HepG2 (cell line): Measurements from ENCODE around the gene SPAG7. TPM values are rescaled to one million over a fixed set of nuclear protein-coding genes. Genes with fewer than 3 reads are reported as not detected.
A peak's percentile ranks its signal among the peaks of the same experiment; 100 is the strongest.

Experiments used
- ATF1 ChIP-seq: IDR thresholded peaks from 2 replicates; pipeline ENCODE4 v1.6.1; 2016; ENCODE audit warnings: mild to moderate bottlenecking, control low read depth
- DNMT3B ChIP-seq: conservative IDR thresholded peaks from 2 replicates; pipeline ENCODE4 v1.6.1; 2016; ENCODE audit warnings: missing biosample characterization, control low read depth
- KLF9 ChIP-seq: IDR thresholded peaks from 2 replicates; pipeline ENCODE4 v1.6.1; 2016; ENCODE audit warnings: low read depth
- KMT2A ChIP-seq: sonication (generic); formaldehyde crosslinking; IDR thresholded peaks from 2 replicates; pipeline ENCODE4 v1.4.0; 2020; ENCODE audit warnings: missing genetic modification reagents
- MEF2D ChIP-seq: sonication (generic); formaldehyde crosslinking; IDR thresholded peaks from 2 replicates; pipeline ENCODE4 v1.5.1; 2020; ENCODE audit warnings: mild to moderate bottlenecking, missing genetic modification reagents
- NCOA2 ChIP-seq: sonication (generic); formaldehyde crosslinking; IDR thresholded peaks from 2 replicates; pipeline ENCODE4 v1.8.0; 2022; ENCODE audit warnings: inconsistent platforms
- NFE2L1 ChIP-seq: sonication (generic); formaldehyde crosslinking; IDR thresholded peaks from 2 replicates; pipeline ENCODE4 v1.4.0; 2020; ENCODE audit warnings: missing genetic modification reagents, mild to moderate bottlenecking, borderline replicate concordance
- RFXAP ChIP-seq: sonication (generic); formaldehyde crosslinking; IDR thresholded peaks from 2 replicates; pipeline ENCODE4 v1.4.0; 2020; ENCODE audit warnings: missing genetic modification reagents, borderline replicate concordance
- SOX5 ChIP-seq: IDR thresholded peaks from 2 replicates; pipeline ENCODE4 v1.6.1; 2016; ENCODE audit warnings: borderline replicate concordance
- ZEB1 ChIP-seq: IDR thresholded peaks from 2 replicates; pipeline ENCODE4 v1.6.1; 2012; ENCODE audit warnings: mild to moderate bottlenecking, low read depth, inconsistent platforms; ENCODE audit not compliant: insufficient replicate concordance
- ZKSCAN8 ChIP-seq: IDR thresholded peaks from 2 replicates; pipeline ENCODE4 v1.6.1; 2016; ENCODE audit warnings: borderline replicate concordance, missing genetic modification reagents, missing compliant biosample characterization
- ZNF33B ChIP-seq: sonication (generic); formaldehyde crosslinking; IDR thresholded peaks from 2 replicates; pipeline ENCODE4 v1.5.1; 2020; ENCODE audit warnings: mild to moderate bottlenecking, missing genetic modification reagents
- ZNF501 ChIP-seq: sonication (generic); formaldehyde crosslinking; IDR thresholded peaks from 2 replicates; pipeline ENCODE4 v1.5.1; 2020; ENCODE audit warnings: mild to moderate bottlenecking, moderate library complexity, missing genetic modification reagents
- ZNF615 ChIP-seq: sonication (generic); formaldehyde crosslinking; IDR thresholded peaks from 2 replicates; pipeline ENCODE4 v1.5.0; 2020; ENCODE audit warnings: mild to moderate bottlenecking, missing genetic modification reagents, borderline replicate concordance
- ZNF788 ChIP-seq: sonication (generic); formaldehyde crosslinking; IDR thresholded peaks from 2 replicates; pipeline ENCODE4 v1.5.0; 2020; ENCODE audit warnings: mild to moderate bottlenecking, missing genetic modification reagents, borderline replicate concordance
- ZSCAN25 ChIP-seq: sonication (generic); formaldehyde crosslinking; IDR thresholded peaks from 2 replicates; pipeline ENCODE4 v1.8.0; 2022; ENCODE audit warnings: mild to moderate bottlenecking, missing genetic modification reagents
- polyA plus RNA-seq, 8 experiments: library from polyadenylated mRNA; depleted of rRNA in 3 of 8; stranded (reverse) in 7 of 8; unstranded in 1 of 8; fragments of >200 nt; fragmentation: Illumina TruSeq in 4 of 8; extraction: Trizol in 4 of 8; gene quantifications; 2 replicates each; pipeline versions ENCODE4 v1.2.1 to v1.2.3, GENCODE V29; 2011 to 2016; ENCODE audit warnings: low read depth in 4 of 8, missing spikeins in 1 of 8, mixed read lengths in 1 of 8; ENCODE audit not compliant: insufficient read depth in 1 of 8
- total RNA-seq, 5 experiments: library from RNA; depleted of rRNA; stranded (reverse); fragments of >200 nt; fragmentation: Illumina TruSeq; extraction: Trizol; gene quantifications; 2 replicates each; pipeline ENCODE4 v1.2.3, GENCODE V29; 2016; ENCODE audit warnings: low read depth in 1 of 5
- TF ChIP-seq, protein P1 (sequence below): IDR thresholded peaks from 2 replicates; pipeline ENCODE4 v1.6.1; 2016; ENCODE audit warnings: low read depth, control low read depth
- TF ChIP-seq, protein P2 (sequence below): sonication (generic); formaldehyde crosslinking; IDR thresholded peaks from 2 replicates; pipeline ENCODE4 v1.8.1; 2023; ENCODE audit warnings: missing genetic modification reagents, inconsistent platforms, borderline replicate concordance
- TF ChIP-seq, protein P3 (sequence below): IDR thresholded peaks from 2 replicates; pipeline ENCODE4 v1.4.0; 2020; ENCODE audit warnings: mild to moderate bottlenecking, missing genetic modification reagents
- TF ChIP-seq, protein P4 (sequence below): sonication (generic); formaldehyde crosslinking; IDR thresholded peaks from 2 replicates; pipeline ENCODE4 v1.5.0; 2020; ENCODE audit warnings: missing genetic modification reagents

The SPAG7 gene
- total and polyA plus RNA-seq, 2 of the 13 experiments (the other 11 are each of a cell fraction or from before 2014, with no cell fraction given): 51.0 to 59.0 TPM

DNA sequence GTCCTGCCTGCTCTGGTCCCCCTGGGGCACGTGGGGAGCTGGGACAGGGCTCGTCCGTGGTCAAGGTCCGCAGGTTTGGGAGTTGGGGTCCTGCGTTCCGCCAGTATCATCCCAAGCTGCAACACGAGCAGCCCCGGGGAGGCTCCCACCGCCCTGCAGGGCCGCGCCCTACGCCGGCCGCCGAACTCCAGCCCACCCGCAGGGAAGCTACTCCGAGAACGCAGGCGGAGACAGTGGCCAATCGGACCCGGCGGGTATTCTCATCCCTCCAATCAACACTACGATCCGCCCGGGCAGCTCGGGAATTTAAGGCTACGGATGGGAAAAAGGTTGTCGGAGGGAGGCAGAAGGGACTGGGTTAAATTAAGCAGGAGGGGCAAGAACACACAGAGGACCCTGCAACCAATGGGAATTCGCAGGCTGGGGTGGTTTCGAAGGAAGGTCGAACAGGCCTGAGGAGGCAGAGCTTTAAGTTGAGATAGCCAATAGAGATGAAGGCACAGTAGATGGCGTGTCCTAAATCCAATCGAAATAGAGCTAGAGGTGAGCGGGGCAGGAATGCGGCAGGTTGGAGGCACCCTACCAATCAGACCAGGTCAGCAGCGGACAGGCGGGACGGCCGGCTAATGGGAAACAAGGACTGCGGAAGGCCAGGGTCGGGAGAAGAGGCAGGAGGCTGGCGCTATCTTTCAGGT is 626 bp downstream of the SPAG7 start (continued):
- TF ChIP-seq, protein P1, sequence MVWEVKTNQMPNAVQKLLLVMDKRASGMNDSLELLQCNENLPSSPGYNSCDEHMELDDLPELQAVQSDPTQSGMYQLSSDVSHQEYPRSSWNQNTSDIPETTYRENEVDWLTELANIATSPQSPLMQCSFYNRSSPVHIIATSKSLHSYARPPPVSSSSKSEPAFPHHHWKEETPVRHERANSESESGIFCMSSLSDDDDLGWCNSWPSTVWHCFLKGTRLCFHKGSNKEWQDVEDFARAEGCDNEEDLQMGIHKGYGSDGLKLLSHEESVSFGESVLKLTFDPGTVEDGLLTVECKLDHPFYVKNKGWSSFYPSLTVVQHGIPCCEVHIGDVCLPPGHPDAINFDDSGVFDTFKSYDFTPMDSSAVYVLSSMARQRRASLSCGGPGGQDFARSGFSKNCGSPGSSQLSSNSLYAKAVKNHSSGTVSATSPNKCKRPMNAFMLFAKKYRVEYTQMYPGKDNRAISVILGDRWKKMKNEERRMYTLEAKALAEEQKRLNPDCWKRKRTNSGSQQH: no peak
- TF ChIP-seq DNMT3B (CRISPR knock-in tag) (no peak), NCOA2 (CRISPR knock-in tag) (peak; percentile 9; the same call in 1 of the 2 replicates), ZEB1 (no peak), MEF2D (CRISPR knock-in tag) (peak; percentile 67), SOX5 (CRISPR knock-in tag) (no peak), KMT2A (CRISPR knock-in tag) (peak; percentile 15; the same call in 1 of the 2 replicates), ATF1 (CRISPR knock-in tag) (peak; percentile 85), ZNF615 (CRISPR knock-in tag) (0 out of 2 replicates have a peak, but pooled peaks have one; percentile 56), ZKSCAN8 (CRISPR knock-in tag) (no peak), ZNF33B (CRISPR knock-in tag) (peak; percentile 57; the same call in 1 of the 2 replicates), RFXAP (CRISPR knock-in tag) (0 out of 2 replicates have a peak, but pooled peaks have one; percentile 70), ZSCAN25 (CRISPR knock-in tag) (peak; percentile 46; the same call in 1 of the 2 replicates), KLF9 (CRISPR knock-in tag) (no peak), ZNF501 (CRISPR knock-in tag) (peak; percentile 53; the same call in 1 of the 2 replicates), ZNF788 (CRISPR knock-in tag) (no peak; the same call in 1 of the 2 replicates), NFE2L1 (CRISPR knock-in tag) (0 out of 2 replicates have a peak, but pooled peaks have one; percentile 17)
- TF ChIP-seq, protein P2, sequence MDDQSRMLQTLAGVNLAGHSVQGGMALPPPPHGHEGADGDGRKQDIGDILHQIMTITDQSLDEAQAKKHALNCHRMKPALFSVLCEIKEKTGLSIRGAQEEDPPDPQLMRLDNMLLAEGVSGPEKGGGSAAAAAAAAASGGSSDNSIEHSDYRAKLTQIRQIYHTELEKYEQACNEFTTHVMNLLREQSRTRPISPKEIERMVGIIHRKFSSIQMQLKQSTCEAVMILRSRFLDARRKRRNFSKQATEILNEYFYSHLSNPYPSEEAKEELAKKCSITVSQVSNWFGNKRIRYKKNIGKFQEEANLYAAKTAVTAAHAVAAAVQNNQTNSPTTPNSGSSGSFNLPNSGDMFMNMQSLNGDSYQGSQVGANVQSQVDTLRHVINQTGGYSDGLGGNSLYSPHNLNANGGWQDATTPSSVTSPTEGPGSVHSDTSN: peak; percentile 83; the same call in 1 of the 2 replicates
- TF ChIP-seq, protein P3, sequence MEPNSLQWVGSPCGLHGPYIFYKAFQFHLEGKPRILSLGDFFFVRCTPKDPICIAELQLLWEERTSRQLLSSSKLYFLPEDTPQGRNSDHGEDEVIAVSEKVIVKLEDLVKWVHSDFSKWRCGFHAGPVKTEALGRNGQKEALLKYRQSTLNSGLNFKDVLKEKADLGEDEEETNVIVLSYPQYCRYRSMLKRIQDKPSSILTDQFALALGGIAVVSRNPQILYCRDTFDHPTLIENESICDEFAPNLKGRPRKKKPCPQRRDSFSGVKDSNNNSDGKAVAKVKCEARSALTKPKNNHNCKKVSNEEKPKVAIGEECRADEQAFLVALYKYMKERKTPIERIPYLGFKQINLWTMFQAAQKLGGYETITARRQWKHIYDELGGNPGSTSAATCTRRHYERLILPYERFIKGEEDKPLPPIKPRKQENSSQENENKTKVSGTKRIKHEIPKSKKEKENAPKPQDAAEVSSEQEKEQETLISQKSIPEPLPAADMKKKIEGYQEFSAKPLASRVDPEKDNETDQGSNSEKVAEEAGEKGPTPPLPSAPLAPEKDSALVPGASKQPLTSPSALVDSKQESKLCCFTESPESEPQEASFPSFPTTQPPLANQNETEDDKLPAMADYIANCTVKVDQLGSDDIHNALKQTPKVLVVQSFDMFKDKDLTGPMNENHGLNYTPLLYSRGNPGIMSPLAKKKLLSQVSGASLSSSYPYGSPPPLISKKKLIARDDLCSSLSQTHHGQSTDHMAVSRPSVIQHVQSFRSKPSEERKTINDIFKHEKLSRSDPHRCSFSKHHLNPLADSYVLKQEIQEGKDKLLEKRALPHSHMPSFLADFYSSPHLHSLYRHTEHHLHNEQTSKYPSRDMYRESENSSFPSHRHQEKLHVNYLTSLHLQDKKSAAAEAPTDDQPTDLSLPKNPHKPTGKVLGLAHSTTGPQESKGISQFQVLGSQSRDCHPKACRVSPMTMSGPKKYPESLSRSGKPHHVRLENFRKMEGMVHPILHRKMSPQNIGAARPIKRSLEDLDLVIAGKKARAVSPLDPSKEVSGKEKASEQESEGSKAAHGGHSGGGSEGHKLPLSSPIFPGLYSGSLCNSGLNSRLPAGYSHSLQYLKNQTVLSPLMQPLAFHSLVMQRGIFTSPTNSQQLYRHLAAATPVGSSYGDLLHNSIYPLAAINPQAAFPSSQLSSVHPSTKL (CRISPR knock-in tag): no peak
- TF ChIP-seq, protein P4, sequence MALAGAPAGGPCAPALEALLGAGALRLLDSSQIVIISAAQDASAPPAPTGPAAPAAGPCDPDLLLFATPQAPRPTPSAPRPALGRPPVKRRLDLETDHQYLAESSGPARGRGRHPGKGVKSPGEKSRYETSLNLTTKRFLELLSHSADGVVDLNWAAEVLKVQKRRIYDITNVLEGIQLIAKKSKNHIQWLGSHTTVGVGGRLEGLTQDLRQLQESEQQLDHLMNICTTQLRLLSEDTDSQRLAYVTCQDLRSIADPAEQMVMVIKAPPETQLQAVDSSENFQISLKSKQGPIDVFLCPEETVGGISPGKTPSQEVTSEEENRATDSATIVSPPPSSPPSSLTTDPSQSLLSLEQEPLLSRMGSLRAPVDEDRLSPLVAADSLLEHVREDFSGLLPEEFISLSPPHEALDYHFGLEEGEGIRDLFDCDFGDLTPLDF: peak; percentile 72; the same call in 1 of the 2 replicates
